ENCODE measurements around the gene SYT9.

DNA sequence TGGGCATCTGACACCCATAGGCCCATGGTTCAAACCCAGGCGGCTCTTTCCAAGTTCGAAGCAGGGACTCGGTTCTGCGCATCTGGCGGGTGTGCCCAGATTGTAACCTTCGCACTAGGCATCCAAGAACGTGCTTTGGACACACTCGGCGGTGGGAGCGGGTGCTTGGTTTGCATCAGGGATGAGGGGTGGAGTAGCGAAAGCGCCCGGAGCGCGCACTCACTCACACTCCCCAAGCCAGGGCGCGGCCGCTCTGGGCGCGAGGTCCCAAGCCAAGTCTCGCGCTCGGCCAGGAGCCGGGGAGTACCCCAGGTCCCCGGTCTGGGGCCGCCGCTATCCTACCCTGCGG lies 243 bp upstream of the SYT9 start:
- no peak for TF ChIP-seq YY1 (IDR thresholded peaks at IDR 0.05; ENCODE audit: low read depth)
- TF ChIP-seq, protein P1, sequence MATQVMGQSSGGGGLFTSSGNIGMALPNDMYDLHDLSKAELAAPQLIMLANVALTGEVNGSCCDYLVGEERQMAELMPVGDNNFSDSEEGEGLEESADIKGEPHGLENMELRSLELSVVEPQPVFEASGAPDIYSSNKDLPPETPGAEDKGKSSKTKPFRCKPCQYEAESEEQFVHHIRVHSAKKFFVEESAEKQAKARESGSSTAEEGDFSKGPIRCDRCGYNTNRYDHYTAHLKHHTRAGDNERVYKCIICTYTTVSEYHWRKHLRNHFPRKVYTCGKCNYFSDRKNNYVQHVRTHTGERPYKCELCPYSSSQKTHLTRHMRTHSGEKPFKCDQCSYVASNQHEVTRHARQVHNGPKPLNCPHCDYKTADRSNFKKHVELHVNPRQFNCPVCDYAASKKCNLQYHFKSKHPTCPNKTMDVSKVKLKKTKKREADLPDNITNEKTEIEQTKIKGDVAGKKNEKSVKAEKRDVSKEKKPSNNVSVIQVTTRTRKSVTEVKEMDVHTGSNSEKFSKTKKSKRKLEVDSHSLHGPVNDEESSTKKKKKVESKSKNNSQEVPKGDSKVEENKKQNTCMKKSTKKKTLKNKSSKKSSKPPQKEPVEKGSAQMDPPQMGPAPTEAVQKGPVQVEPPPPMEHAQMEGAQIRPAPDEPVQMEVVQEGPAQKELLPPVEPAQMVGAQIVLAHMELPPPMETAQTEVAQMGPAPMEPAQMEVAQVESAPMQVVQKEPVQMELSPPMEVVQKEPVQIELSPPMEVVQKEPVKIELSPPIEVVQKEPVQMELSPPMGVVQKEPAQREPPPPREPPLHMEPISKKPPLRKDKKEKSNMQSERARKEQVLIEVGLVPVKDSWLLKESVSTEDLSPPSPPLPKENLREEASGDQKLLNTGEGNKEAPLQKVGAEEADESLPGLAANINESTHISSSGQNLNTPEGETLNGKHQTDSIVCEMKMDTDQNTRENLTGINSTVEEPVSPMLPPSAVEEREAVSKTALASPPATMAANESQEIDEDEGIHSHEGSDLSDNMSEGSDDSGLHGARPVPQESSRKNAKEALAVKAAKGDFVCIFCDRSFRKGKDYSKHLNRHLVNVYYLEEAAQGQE (IDR thresholded peaks at IDR 0.05; ENCODE audit: low read depth), result no peak
- no peak for TF ChIP-seq RAD21 (IDR thresholded peaks at IDR 0.05; ENCODE audit: low read depth)
- TF ChIP-seq FOXM1 (IDR thresholded peaks at IDR 0.05; ENCODE audit: borderline replicate concordance, low read depth), result no peak
- TF ChIP-seq TCF12 (IDR thresholded peaks at IDR 0.05; ENCODE audit: low read depth), result no peak
